H1 (cell line): ENCODE measurements around the gene GGN. TPM values are rescaled to one million over a fixed set of nuclear protein-coding genes. Genes with fewer than 3 reads are reported as not detected.

Experiments
- EZH2 ChIP-seq: fragments of 200-600 bp; sonication (generic); IDR thresholded peaks from 2 replicates; pipeline ENCODE4 v1.7.1; 2012; ENCODE audit warnings: low read depth, mild to moderate bottlenecking, moderate library complexity, low read length, inconsistent platforms; ENCODE audit not compliant: severe bottlenecking
- GTF2F1 ChIP-seq: IDR thresholded peaks from 2 replicates; pipeline ENCODE4 v1.6.1; 2012; ENCODE audit warnings: low read depth, low read length, improper control_type of control experiment, borderline replicate concordance
- RXRA ChIP-seq: IDR thresholded peaks from 2 replicates; pipeline ENCODE4 v1.6.1; 2011; ENCODE audit warnings: low read depth, mild to moderate bottlenecking, low read length, moderate library complexity; ENCODE audit not compliant: insufficient read depth
- polyA plus RNA-seq, 7 experiments: library from polyadenylated mRNA; depleted of rRNA in 3 of 7; stranded (reverse) in 5 of 7; unstranded in 2 of 7; fragments of >200 nt in 5 of 7; fragments of 200-250 nt in 2 of 7; gene quantifications; 1 replicate in 5 of 7; 2 replicates in 1 of 7; 4 replicates in 1 of 7; pipeline versions ENCODE4 v1.2.1 to v1.2.3, GENCODE V29; 2011 to 2013; ENCODE audit warnings: missing spikeins in 2 of 7, mixed read lengths in 2 of 7
- total RNA-seq: library from RNA; stranded (reverse); fragmentation: NEBNext Ultra II Directional; extraction: Animal tissue kit (Norgen Biotek cat#: 25700); gene quantifications from 2 replicates; pipeline ENCODE4 v1.2.1, GENCODE V29; 2021
- TF ChIP-seq, protein P1 (sequence below): fragments of 300-600 bp; sonication (generic); IDR thresholded peaks from 2 replicates; pipeline ENCODE4 v1.7.1; 2012; ENCODE audit warnings: low read length, moderate library complexity, mild to moderate bottlenecking, inconsistent platforms; ENCODE audit not compliant: insufficient replicate concordance

The GGN gene
- total and polyA plus RNA-seq, 2 of the 8 experiments (the other 6 are each of a cell fraction or from before 2014, with no cell fraction given), result 0.47 to 1.2 TPM

GRCh38 chr19:38371081-38371480, 16.8 kb downstream of the GGN start (continued):
- TF ChIP-seq, protein P1, sequence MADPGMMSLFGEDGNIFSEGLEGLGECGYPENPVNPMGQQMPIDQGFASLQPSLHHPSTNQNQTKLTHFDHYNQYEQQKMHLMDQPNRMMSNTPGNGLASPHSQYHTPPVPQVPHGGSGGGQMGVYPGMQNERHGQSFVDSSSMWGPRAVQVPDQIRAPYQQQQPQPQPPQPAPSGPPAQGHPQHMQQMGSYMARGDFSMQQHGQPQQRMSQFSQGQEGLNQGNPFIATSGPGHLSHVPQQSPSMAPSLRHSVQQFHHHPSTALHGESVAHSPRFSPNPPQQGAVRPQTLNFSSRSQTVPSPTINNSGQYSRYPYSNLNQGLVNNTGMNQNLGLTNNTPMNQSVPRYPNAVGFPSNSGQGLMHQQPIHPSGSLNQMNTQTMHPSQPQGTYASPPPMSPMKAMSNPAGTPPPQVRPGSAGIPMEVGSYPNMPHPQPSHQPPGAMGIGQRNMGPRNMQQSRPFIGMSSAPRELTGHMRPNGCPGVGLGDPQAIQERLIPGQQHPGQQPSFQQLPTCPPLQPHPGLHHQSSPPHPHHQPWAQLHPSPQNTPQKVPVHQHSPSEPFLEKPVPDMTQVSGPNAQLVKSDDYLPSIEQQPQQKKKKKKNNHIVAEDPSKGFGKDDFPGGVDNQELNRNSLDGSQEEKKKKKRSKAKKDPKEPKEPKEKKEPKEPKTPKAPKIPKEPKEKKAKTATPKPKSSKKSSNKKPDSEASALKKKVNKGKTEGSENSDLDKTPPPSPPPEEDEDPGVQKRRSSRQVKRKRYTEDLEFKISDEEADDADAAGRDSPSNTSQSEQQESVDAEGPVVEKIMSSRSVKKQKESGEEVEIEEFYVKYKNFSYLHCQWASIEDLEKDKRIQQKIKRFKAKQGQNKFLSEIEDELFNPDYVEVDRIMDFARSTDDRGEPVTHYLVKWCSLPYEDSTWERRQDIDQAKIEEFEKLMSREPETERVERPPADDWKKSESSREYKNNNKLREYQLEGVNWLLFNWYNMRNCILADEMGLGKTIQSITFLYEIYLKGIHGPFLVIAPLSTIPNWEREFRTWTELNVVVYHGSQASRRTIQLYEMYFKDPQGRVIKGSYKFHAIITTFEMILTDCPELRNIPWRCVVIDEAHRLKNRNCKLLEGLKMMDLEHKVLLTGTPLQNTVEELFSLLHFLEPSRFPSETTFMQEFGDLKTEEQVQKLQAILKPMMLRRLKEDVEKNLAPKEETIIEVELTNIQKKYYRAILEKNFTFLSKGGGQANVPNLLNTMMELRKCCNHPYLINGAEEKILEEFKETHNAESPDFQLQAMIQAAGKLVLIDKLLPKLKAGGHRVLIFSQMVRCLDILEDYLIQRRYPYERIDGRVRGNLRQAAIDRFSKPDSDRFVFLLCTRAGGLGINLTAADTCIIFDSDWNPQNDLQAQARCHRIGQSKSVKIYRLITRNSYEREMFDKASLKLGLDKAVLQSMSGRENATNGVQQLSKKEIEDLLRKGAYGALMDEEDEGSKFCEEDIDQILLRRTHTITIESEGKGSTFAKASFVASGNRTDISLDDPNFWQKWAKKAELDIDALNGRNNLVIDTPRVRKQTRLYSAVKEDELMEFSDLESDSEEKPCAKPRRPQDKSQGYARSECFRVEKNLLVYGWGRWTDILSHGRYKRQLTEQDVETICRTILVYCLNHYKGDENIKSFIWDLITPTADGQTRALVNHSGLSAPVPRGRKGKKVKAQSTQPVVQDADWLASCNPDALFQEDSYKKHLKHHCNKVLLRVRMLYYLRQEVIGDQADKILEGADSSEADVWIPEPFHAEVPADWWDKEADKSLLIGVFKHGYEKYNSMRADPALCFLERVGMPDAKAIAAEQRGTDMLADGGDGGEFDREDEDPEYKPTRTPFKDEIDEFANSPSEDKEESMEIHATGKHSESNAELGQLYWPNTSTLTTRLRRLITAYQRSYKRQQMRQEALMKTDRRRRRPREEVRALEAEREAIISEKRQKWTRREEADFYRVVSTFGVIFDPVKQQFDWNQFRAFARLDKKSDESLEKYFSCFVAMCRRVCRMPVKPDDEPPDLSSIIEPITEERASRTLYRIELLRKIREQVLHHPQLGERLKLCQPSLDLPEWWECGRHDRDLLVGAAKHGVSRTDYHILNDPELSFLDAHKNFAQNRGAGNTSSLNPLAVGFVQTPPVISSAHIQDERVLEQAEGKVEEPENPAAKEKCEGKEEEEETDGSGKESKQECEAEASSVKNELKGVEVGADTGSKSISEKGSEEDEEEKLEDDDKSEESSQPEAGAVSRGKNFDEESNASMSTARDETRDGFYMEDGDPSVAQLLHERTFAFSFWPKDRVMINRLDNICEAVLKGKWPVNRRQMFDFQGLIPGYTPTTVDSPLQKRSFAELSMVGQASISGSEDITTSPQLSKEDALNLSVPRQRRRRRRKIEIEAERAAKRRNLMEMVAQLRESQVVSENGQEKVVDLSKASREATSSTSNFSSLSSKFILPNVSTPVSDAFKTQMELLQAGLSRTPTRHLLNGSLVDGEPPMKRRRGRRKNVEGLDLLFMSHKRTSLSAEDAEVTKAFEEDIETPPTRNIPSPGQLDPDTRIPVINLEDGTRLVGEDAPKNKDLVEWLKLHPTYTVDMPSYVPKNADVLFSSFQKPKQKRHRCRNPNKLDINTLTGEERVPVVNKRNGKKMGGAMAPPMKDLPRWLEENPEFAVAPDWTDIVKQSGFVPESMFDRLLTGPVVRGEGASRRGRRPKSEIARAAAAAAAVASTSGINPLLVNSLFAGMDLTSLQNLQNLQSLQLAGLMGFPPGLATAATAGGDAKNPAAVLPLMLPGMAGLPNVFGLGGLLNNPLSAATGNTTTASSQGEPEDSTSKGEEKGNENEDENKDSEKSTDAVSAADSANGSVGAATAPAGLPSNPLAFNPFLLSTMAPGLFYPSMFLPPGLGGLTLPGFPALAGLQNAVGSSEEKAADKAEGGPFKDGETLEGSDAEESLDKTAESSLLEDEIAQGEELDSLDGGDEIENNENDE, result no peak
- TF ChIP-seq GTF2F1, result no peak
- no peak for TF ChIP-seq RXRA
- TF ChIP-seq EZH2, result no peak
